NCI-H128 (cell line): ENCODE data around the gene ZNF710.
"Not testable (repeated sequence)": the region's sequence is repeated elsewhere in the genome, so short reads cannot be mapped to it uniquely, and the experiment has no call there.

ENCODE experiments used
- DNase-seq: peaks from one replicate; lab custom pipeline; 2025; ENCODE audit not compliant: unreplicated experiment; lab: John Stamatoyannopoulos, UW

The ZNF710 gene

DNA sequence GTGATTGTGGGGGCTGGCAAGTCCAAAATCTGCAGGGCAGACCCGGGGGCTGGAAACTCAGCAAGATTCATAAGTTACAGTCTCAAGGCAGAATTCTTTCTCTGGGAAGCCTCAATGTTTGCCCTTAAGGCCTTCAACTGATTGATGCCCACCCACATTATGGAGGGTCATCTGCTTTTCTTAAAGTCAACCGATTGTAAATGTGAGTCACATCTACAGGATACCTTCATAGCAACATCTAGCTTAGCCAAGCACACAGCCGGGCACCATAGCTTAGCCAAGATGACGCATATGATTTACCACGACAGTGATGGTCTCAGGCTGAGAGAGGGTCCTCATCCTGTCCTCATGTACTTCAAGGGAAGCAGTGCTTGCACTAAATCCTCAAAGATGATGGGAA, 57.7 kb downstream of the ZNF710 start:
- no peak for DNase-seq

DNA sequence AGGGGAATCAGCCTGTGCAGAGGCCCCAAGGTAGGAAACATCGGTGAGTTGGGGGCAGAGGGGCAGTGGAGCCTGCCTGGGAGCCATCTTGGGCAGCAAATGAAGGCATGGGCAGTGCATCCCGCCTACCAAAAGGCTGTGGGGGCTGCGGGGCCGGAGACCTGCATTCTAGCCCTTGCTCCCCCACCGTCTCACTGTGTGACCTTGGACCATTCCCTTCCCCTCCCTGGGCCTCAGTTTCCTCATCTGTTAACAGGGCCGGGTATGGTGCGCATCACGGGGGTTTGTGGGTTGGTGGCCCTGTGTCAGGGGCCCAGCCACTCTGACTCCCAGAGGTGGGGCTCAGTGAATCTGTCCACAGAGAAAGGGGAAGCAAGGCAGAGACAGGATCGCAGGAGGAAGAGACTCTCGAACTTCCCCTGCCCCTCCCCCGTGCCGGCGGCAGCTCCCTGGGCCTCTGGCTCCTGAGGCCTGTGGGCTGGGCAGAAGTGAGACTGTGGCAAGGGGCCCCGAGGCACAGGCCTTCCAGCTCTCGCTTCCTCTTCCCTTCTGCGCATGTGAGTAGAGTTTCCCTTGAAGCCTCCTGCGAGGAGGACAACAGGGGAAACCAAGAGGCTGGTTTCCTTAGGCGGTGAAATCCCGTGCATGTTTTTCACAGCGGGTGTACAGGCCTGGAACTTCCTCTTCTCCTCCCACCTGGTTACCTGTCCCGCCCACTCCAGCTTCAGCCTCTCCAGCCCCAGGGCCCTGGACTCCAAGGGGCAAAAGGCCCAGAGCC, 58.3 kb downstream of the ZNF710 start:
- DNase-seq = no peak

GRCh38 chr15:90060797-90061196, 59.7 kb downstream of the ZNF710 start:
- DNase-seq = no peak

GRCh38 chr15:90062023-90062442, 60.9 kb downstream of the ZNF710 start:
- no peak for DNase-seq

DNA sequence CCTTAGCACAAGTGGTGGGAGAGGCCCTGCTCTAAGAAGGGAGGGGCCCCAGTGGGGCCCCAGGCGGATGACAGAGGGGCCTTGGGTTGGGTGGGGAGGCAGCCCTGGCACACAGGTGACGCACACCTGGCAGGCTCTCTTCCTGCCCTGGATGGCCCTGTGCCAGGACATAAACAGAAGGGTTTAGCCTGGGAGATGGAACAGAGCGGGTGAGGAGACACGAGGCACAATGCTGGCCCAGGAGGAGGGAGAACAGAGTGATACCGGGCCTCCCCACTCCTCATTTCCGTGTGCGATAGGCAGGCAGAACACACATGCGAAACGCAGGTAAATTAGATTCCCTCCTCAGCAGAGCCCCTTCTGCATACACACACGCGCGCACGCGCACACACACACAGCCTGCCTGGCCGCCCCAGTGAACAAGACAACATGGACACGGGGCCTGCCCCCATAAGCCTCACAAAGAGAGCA, 61.4 kb downstream of the ZNF710 start:
- DNase-seq = peak; percentile 65

GRCh38 chr15:90062973-90063769, 62.0 kb downstream of the ZNF710 start:
- DNase-seq = no peak

GRCh38 chr15:90063770-90064247, 62.7 kb downstream of the ZNF710 start:
- DNase-seq = no peak

- DNase-seq = no peak
These were observed 64.0 kb downstream of the ZNF710 start for GRCh38 chr15:90064911-90065681.

- DNase-seq = no peak
These were observed 64.5 kb downstream of the ZNF710 start for GRCh38 chr15:90065682-90066049.

- DNase-seq = no peak
These were observed 66.2 kb downstream of the ZNF710 start for GRCh38 chr15:90067181-90067952.

- no peak for DNase-seq
These were observed 67.0 kb downstream of the ZNF710 start for GRCh38 chr15:90067953-90068606.

- not testable (repeated sequence) for DNase-seq
These were observed 69.5 kb downstream of the ZNF710 start for GRCh38 chr15:90070623-90071022.

DNA sequence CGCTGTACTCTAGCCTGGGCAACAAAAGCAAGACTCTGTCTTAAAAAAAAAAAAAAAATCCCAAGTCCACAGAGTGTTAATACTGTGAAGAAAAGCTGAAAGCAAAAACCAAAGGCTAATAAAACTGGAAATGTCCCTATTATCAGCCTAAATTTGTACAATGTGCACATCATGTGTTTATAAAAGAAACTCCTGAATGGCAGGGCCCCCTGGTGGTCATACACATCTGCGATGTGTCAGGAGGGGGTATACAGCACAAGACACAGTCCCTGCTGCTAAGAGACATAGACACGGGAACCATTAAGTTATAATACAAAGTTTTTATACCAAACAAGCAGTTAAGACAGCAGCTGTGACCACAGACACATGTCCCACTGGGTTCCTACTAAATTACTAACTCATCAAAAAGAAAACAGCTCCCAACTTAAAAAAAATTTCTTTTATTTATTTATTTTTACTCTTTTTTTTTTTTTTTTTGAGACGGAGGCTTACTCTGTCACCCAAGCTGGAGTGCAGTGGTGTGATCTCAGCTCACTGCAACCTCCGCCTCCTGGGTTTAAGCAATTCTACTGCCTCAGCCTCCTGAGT, 70.2 kb downstream of the ZNF710 start:
- DNase-seq = no peak

DNA sequence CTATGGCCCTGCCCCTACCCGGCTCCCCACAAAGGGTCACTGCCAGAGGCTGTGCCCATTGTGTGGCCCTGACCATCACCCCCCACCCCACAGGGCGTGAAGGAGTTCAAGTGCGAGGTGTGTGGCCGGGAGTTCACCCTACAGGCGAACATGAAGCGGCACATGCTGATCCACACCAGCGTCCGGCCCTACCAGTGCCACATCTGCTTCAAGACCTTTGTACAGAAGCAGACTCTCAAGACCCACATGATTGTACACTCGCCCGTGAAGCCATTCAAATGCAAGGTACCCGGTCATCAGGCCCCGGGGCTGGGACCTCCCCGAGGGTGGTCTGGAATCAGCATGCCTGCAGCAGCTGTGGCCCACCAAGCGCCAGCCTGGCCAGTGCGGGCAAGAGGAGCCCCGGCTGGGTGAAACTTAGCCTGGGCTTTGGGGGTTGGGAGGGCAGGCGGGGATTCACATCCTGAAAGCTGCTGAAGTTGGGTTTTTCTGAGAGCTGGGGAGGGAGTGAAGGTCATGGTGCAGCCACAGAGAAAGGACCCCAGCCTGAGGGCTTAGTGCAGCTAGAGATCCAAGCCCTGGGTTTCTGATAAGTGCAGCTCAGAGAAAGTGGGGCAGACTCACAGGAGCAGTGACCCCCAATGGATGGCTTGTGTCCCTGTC, 72.0 kb downstream of the ZNF710 start:
- no peak for DNase-seq

GRCh38 chr15:90074023-90074422, 72.9 kb downstream of the ZNF710 start:
- no peak for DNase-seq

GRCh38 chr15:90074916-90075315, 73.8 kb downstream of the ZNF710 start:
- DNase-seq = no peak

- no peak for DNase-seq
These were observed 74.5 kb downstream of the ZNF710 start for GRCh38 chr15:90075420-90076289.

DNA sequence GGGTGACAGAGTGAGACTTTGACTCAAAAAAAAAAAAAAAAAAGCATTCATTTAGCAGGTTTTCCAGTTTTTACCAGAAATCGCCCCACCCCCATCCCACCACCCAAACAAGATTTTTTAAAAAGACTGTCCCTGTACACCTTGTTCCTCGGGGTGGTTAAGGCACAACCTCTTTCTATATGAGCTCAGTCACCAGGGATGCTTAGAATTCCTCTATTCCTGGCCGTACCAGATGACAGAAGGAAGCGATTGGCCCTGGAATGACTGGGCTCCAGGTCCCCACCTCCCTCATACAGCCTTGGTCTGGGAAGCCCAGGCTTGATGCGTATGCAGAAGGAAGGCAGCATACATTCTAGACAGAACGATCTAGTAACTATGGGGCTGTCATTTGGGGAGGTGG, 75.6 kb downstream of the ZNF710 start:
- no peak for DNase-seq
